ENCODE measurements around the gene HOXA5. TPM values are rescaled to one million over a fixed set of nuclear protein-coding genes. Genes with fewer than 3 reads are reported as not detected.
A peak's percentile ranks its signal among the peaks of the same experiment; 100 is the strongest.

The HOXA5 gene
- total RNA-seq, 1 donor from 2014 or later: 22.0 TPM

DNA sequence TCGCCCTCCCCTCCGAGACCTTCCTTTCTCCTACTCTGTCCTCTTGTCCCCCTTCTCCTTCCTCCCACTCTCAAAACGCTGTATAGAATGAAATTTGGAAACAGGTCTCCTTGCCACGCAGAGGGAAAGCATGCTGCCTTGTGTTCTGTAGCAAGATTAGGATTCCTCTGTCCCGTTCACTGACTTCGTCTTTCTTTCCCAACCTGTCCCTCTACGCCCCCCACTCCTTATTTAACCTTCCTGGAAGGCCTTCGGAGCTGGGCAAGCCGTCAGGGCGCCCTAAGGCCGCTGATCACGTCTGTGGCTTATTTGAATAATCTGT lies 20.5 kb upstream of the HOXA5 start:
- H3K4me3 ChIP-seq: peak overlapping the region; percentile 45 to 59
- no peak overlapping the region for H3K27ac ChIP-seq
- no peaks in the 10 kb centered on the region for H3K36me3 ChIP-seq
- intact Hi-C loops (cut with DNase I): loop anchor here (10.0 kb wide), 1 partner anchor 1269 kb away; no protein-coding TSS in a partner anchor
- TF ChIP-seq, protein P1, sequence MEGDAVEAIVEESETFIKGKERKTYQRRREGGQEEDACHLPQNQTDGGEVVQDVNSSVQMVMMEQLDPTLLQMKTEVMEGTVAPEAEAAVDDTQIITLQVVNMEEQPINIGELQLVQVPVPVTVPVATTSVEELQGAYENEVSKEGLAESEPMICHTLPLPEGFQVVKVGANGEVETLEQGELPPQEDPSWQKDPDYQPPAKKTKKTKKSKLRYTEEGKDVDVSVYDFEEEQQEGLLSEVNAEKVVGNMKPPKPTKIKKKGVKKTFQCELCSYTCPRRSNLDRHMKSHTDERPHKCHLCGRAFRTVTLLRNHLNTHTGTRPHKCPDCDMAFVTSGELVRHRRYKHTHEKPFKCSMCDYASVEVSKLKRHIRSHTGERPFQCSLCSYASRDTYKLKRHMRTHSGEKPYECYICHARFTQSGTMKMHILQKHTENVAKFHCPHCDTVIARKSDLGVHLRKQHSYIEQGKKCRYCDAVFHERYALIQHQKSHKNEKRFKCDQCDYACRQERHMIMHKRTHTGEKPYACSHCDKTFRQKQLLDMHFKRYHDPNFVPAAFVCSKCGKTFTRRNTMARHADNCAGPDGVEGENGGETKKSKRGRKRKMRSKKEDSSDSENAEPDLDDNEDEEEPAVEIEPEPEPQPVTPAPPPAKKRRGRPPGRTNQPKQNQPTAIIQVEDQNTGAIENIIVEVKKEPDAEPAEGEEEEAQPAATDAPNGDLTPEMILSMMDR (IDR thresholded peaks at IDR 0.05): no peak
- H3K27me3 ChIP-seq: peaks cover 34% of the 10 kb centered on the region
- H3K9me3 ChIP-seq: no peaks in the 10 kb centered on the region
- H3K4me1 ChIP-seq: peaks cover 0 to 4% of the 10 kb centered on the region in 2 donors
- DNase-seq (ENCODE audit: low spot score in 2 of 2): no peak

DNA sequence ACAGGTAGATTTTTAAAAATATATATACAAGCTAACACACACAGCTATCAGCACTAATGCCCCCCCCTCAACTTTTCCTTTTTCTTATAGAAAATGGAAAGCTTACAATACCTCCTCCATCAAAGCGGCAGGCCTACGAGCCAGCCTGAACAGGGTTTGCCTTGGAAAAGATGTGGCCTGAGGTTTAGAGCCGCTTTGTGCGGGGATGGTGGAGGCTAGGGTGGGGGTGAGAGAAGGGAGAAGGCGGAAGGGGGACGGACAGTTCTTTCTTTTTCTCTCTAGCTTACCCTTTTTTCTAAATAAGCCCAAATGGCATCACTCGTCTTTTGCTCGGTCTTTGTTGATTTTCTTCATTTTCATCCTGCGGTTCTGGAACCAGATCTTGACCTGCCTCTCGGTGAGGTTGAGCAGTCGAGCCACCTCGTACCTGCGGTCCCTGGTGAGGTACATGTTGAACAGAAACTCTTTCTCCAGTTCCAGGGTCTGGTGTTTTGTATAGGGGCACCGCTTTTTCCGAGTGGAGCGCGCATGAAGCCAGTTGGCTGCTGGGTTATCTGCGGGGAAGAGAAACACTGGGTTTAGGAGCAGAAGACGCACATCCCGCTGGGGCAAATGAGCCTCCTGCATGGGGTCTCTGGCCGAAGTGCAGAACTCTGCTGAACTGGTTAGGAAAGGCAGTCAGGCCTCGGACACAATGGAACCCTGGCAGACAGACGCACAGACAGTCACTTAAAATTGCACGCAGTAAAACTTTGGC lies 20.0 kb upstream of the HOXA5 start:
- Histone ChIP-seq H3K36me3 (no peaks in the 10 kb centered on the region), H3K4me3 (peak overlapping the region in 1 of 2 donors; percentile 45), H3K9me3 (no peaks in the 10 kb centered on the region), H3K27me3 (peaks cover 30% of the 10 kb centered on the region), H3K27ac (no peak overlapping the region), H3K4me1 (peaks cover 0 to 4% of the 10 kb centered on the region in 2 donors)
- DNase-seq (ENCODE audit: low spot score in 2 of 2): peak in 1 of 2 donors; percentile 51
- intact Hi-C loops (cut with DNase I): loop anchor here (10.0 kb wide), 1 partner anchor 1269 kb away; no protein-coding TSS in a partner anchor
- TF ChIP-seq, protein P1 (IDR thresholded peaks at IDR 0.05): no peak

DNA sequence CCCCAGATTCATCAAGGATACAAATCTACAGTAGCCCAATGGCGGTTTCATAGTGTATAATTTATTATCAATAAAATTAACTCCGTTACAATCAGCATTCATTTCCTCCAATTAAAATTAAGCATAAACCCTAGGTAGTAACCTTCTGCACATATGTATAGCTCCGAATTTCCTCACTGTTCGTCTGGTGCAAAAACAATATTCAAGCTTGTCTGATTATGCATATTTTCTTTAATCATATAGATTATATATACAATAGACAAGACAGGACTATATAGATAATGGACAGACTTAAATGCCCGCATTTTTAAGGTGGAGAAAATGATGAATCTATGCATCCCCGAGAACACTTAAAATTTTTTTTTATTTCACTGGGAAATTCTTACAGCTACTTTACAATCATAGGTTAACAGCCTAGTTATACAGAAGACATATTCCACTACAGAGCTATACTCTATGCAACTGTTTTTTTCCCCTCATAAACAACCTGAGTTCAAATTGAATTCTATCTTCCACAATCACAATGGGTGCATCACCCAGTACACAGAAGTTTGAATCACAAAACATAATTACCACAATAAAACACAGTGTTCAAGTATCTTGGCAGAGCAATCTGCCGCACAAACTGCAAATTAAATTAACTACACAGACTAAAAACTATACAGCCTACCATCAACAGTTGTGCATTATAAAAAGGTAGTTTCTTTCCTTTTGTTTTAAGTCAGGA lies 19.2 kb upstream of the HOXA5 start:
- H3K27ac ChIP-seq: no peak overlapping the region
- DNase-seq (ENCODE audit: low spot score in 2 of 2): no peak
- no peak overlapping the region for H3K4me3 ChIP-seq
- intact Hi-C loops (cut with DNase I): loop anchor here (10.0 kb wide), 1 partner anchor 1268 kb away; no protein-coding TSS in a partner anchor
- H3K36me3 ChIP-seq: no peaks in the 10 kb centered on the region
- TF ChIP-seq, protein P1 (IDR thresholded peaks at IDR 0.05): no peak
- no peaks in the 10 kb centered on the region for H3K9me3 ChIP-seq
- H3K27me3 ChIP-seq: peaks cover 25% of the 10 kb centered on the region
- H3K4me1 ChIP-seq: peaks cover 0 to 4% of the 10 kb centered on the region in 2 donors

DNA sequence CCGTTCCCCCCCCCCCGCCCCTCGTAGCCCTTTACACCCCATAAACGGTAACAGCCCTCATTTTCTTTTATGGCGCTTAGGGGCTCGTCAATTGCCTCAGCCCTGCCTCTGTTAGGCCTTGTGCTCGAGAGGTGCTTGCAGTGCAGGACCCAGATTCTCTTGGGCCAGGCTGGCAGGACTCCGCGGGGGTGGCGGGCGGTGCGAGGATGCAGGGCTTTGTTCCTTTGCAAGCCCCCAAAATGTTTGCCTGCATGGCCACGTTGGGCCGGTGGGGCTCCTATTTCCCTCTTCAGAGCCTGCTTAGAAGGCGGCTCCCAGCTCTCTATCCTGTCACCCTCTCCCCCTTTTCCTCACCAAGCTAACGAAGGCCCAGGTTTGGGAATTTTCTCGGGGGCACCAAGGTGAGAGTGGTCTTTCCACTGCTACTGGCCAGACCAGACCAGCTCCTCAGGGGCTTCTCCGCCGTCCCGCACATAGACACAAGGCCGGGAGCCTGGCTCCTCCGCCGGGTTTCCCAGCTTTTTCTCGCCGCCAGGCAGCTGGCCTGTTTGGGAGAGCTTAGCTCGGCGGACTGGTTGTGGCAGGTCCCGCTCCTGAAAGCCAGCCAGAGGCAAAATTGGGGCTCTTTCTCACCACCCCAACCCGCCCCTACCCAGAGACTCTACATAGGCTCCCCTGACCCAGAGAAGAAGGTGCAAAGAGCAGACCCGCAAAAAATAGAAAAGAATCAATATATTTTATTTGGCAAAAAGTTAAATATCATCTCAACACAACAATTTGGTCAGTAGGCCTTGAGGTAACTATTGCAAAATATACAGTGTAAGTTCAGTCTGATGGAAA lies 18.5 kb upstream of the HOXA5 start:
- Histone ChIP-seq H3K9me3 (no peaks in the 10 kb centered on the region), H3K27ac (no peak overlapping the region), H3K4me1 (peaks cover 0 to 4% of the 10 kb centered on the region in 2 donors), H3K36me3 (no peaks in the 10 kb centered on the region), H3K27me3 (peaks cover 21% of the 10 kb centered on the region), H3K4me3 (peak overlapping the region; percentile 47 to 72)
- DNase-seq (ENCODE audit: low spot score in 2 of 2): peak in 1 of 2 donors; percentile 63
- TF ChIP-seq, protein P1 (IDR thresholded peaks at IDR 0.05): no peak
- intact Hi-C loops (cut with DNase I): loop anchor here (1.0 to 10.0 kb wide), 3 partner anchors 475 to 1267 kb away; no protein-coding TSS in a partner anchor

DNA sequence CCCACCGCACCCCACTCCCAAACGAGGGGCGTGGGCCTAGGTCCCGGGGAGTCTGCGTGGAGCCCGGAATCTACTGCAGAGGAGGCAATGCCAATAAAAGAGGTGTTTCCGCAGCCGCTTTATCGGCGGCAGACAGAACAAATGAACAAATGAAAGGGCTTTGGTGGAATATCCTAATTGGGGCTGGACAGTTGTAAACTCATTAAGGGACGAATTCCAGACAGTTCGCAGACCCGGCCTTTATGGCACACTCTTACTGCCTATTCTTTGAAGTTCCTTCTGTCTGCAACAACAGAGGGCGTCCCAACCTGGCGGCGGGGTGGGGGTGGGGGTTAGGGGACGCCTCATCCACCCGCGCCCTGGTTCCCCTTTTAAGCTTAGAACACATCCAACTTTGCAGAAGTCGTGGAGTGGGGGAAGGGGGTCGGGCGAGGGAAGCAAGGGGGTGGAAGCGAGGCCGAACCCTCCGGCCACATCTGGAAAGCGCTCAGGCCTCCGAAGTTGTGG lies 17.8 kb upstream of the HOXA5 start:
- Histone ChIP-seq H3K4me1 (peaks cover 0 to 3% of the 10 kb centered on the region in 2 donors), H3K9me3 (no peaks in the 10 kb centered on the region), H3K36me3 (no peaks in the 10 kb centered on the region), H3K4me3 (peak overlapping the region; percentile 47 to 72), H3K27me3 (peaks cover 14% of the 10 kb centered on the region), H3K27ac (no peak overlapping the region)
- peak in 1 of 2 donors; percentile 65 for DNase-seq (ENCODE audit: low spot score in 2 of 2)
- intact Hi-C loops (cut with DNase I): loop anchor here (1.0 to 10.0 kb wide), 3 partner anchors 474 to 1266 kb away; no protein-coding TSS in a partner anchor
- TF ChIP-seq, protein P1 (IDR thresholded peaks at IDR 0.05): no peak

Data from ascending aorta (tissue), 2 donors.